Ovary (tissue), 9 donors: Measurements from ENCODE around the gene CFAP68. TPM values are rescaled to one million over a fixed set of nuclear protein-coding genes. Genes with fewer than 3 reads are reported as not detected.

Experiments
- DNase-seq, 5 donors: peaks; one replicate each; pipeline ENCODE4 v3.0.0-alpha.2; 2019 to 2020
- H3K27ac ChIP-seq, 2 donors: fragments of 200-600 bp; one replicate each; pipeline versions ENCODE4 v1.5.1 to v1.8.0; 2019 to 2022
- H3K27me3 ChIP-seq: fragments of 200-600 bp; one replicate; pipeline ENCODE4 v1.8.0; 2022
- H3K36me3 ChIP-seq: fragments of 200-600 bp; sonication (generic); one replicate; pipeline ENCODE4 v1.5.1; 2019
- H3K4me1 ChIP-seq: one replicate; pipeline ENCODE4 v1.8.1; 2013; ENCODE audit warnings: mild to moderate bottlenecking, moderate library complexity; ENCODE audit not compliant: insufficient read depth
- H3K4me3 ChIP-seq: fragments of 200-600 bp; sonication (generic); one replicate; pipeline ENCODE4 v1.5.1; 2017
- H3K9me3 ChIP-seq, 2 donors: fragments of 200-600 bp in 1 of 2; sonication (generic) in 1 of 2; one replicate each; pipeline versions ENCODE4 v1.5.1 to v1.8.1; 2013 to 2019; ENCODE audit warnings: mild to moderate bottlenecking in 1 of 2, moderate library complexity in 1 of 2
- CTCF ChIP-seq, 3 donors: fragments of 450-650 bp in 2 of 3; fragments of 200-600 bp in 1 of 3; IDR thresholded peaks; one replicate each; pipeline versions ENCODE4 v1.5.1 to v1.8.0; 2016 to 2022; ENCODE audit warnings: antibody characterized with exemption in 3 of 3, mild to moderate bottlenecking in 1 of 3
- EP300 ChIP-seq: sonication (generic); formaldehyde crosslinking; IDR thresholded peaks from one replicate; pipeline ENCODE4 v1.6.1; 2017; ENCODE audit warnings: antibody characterized with exemption
- POLR2A ChIP-seq: fragments of 450-650 bp; IDR thresholded peaks from one replicate; pipeline ENCODE4 v1.6.1; 2017; ENCODE audit warnings: antibody characterized with exemption, mild to moderate bottlenecking, moderate library complexity
- WGBS, 3 donors: extraction: QIAGEN DNeasy Blood & Tissue Kit in 1 of 3; methylation state at CpG; one replicate each; pipeline versions ENCODE4 v1.1.5 to v1.1.7; 2013 to 2017; 5-methylcytosine and 5-hydroxymethylcytosine counted together
- intact Hi-C, 4 donors: fragments of 100-400 bp; cut with DNase I; formaldehyde crosslinking; loops; one replicate each; pipeline versions ENCODE4 v1.11.0 to v1.15.1; 2022 to 2023
- polyA plus RNA-seq, 2 donors: library from polyadenylated mRNA; stranded (reverse); fragments of 200-250 nt in 1 of 2; fragments of 350-450 nt in 1 of 2; fragmentation: Illumina TruSeq in 1 of 2; extraction: RNeasy Lipid Tissue Mini Kit (QIAGEN cat#74804) in 1 of 2; gene quantifications; one replicate each; pipeline ENCODE4 v1.2.3, GENCODE V29; 2013 to 2014
- total RNA-seq, 7 donors: library from RNA; depleted of rRNA in 2 of 7; stranded (reverse); fragments of >200 nt in 2 of 7; fragmentation: NEBNext Ultra II Directional in 3 of 7; extraction: Animal tissue kit (Norgen Biotek cat#: 25700) in 3 of 7; gene quantifications; one replicate each; pipeline versions ENCODE4 v1.1.0 to v1.2.4, GENCODE V29; 2016 to 2023
- donor health status: DM: no; HTN: no; CAD: no; lungs with moderate emphysema.
- donor health status: DM: no; HTN: no; CAD: no.
- donor health status: Bipolar disorder and iron deficiency.
- donor health status: DM: yes; HTN: yes; CAD: no.
- donor health status: DM: no; HTN: no; CAD: no.
- donor health status: DM: yes; HTN: yes; CAD: no.

CFAP68 gene
- total and polyA plus RNA-seq, 9 donors, result 11.6 to 70.1 (median 28.3) TPM

- WGBS, 3 donors, result 37 to 48% (median 39%) methylated on average over 5 of the region's 5 CpGs
- intact Hi-C loops, result no loop called here
- Histone ChIP-seq H3K36me3 (no peaks in the 10 kb centered on the region), H3K4me1 (peaks cover 11% of the 10 kb centered on the region), H3K4me3 (no peak overlapping the region), H3K27ac (peak overlapping the region in 1 of 2 donors; percentile 16), H3K9me3 (no peaks in the 10 kb centered on the region), H3K27me3 (no peaks in the 10 kb centered on the region)
- no peak for DNase-seq
- no peak for TF ChIP-seq POLR2A
- TF ChIP-seq CTCF (IDR thresholded peaks at IDR 0.05), result no peak
- TF ChIP-seq EP300, result no peak
Measured at GRCh38 chr11:111909378-111909777, 30.0 kb downstream of the CFAP68 start.

- Histone ChIP-seq H3K4me3 (peak overlapping the region; percentile 58), H3K4me1 (peaks cover 11% of the 10 kb centered on the region), H3K27me3 (no peaks in the 10 kb centered on the region), H3K9me3 (no peaks in the 10 kb centered on the region), H3K36me3 (no peaks in the 10 kb centered on the region), H3K27ac (peak overlapping the region; percentile 90 to 94)
- TF ChIP-seq CTCF (IDR thresholded peaks at IDR 0.05) (no peak), EP300 (no peak), POLR2A (no peak)
- no peak for DNase-seq
- intact Hi-C loops, result loop anchor here in 2 of 4 donors (5.0 kb wide), 1 partner anchor 34 kb away; the partner anchor contains the start of genes CFAP68 (in 2 of the 2) and FDXACB1 (in 2 of the 2)
- 64 to 78% (median 74%) methylated on average over 9 of the region's 9 CpGs for WGBS, 3 donors
Measured at GRCh38 chr11:111910676-111911562, 31.6 kb downstream of the CFAP68 start.

- TF ChIP-seq EP300 (peak; percentile 26), POLR2A (peak; percentile 59), CTCF (IDR thresholded peaks at IDR 0.05) (no peak)
- Histone ChIP-seq H3K27me3 (no peaks in the 10 kb centered on the region), H3K36me3 (no peaks in the 10 kb centered on the region), H3K4me1 (peaks cover 11% of the 10 kb centered on the region), H3K9me3 (no peaks in the 10 kb centered on the region), H3K27ac (peak within 1 kb of the TSS; percentile 90 to 94), H3K4me3 (peak within 1 kb of the TSS; percentile 58)
- DNase-seq, result peak; percentile 82 to 87 (median 86)
- intact Hi-C loops, result loop anchor here in 2 of 4 donors (2.0 to 5.0 kb wide), 2 partner anchors 15 to 34 kb away; partner anchors contain the start of genes CFAP68 (in 2 of the 2) and FDXACB1 (in 2 of the 2)
- WGBS, 3 donors, result 32 to 40% (median 39%) methylated on average over 17 of the region's 17 CpGs
Measured at GRCh38 chr11:111911563-111912401, 32.4 kb downstream of the CFAP68 start, which contains the start of gene CRYAB. Gene CRYAB (minus strand): TSS chr11:111911770. CDS start chr11:111911724, 46 bp downstream.

GRCh38 chr11:111912535-111912934 is 33.2 kb downstream of the CFAP68 start, which contains the start of gene HSPB2:
Gene HSPB2 (plus strand): TSS chr11:111912734. CDS start chr11:111912830, 96 bp downstream.
- Histone ChIP-seq H3K4me1 (peaks cover 11% of the 10 kb centered on the region), H3K27ac (peak within 1 kb of the TSS; percentile 90 to 94), H3K4me3 (peak within 1 kb of the TSS; percentile 58), H3K9me3 (no peaks in the 10 kb centered on the region), H3K36me3 (no peaks in the 10 kb centered on the region), H3K27me3 (no peaks in the 10 kb centered on the region)
- 3 to 5% (median 3%) methylated on average over 15 to 26 of the region's 26 CpGs for WGBS, 3 donors
- no peak for TF ChIP-seq EP300
- TF ChIP-seq CTCF (IDR thresholded peaks at IDR 0.05), result no peak
- TF ChIP-seq POLR2A, result no peak
- intact Hi-C loops, result loop anchor here in 2 of 4 donors (2.0 to 5.0 kb wide), 2 partner anchors 14 to 35 kb away; partner anchors contain the start of genes CFAP68 (in 2 of the 2) and FDXACB1 (in 2 of the 2)
- DNase-seq, result peak; percentile 41 to 69 (median 67)
